Measurements from ENCODE around the gene LGR4. TPM values are rescaled to one million over a fixed set of nuclear protein-coding genes. Genes with fewer than 3 reads are reported as not detected.

LGR4 gene
- total and polyA plus RNA-seq, 2 of the 13 experiments (the other 11 are each of a cell fraction or from before 2014, with no cell fraction given): 42.1 to 68.7 TPM

DNA sequence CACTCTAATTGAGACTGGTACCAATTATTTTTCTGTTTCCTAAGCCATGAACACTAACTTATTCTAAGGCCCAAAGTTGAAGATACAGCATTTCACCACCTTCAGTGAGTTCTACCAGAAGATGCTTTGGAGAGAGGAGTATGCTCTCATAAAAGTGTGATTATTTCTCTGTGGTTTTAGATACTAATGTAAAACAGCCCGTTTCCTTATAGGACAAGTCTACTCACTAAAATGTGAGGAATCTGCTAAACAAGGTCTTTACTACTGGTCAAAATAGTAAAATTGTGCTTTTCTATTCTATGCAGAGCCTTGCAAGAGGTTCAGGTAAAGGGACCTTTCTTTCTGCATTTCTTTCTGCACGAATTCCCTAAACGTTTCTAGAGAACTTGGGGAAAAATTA, 2.4 kb downstream of the LGR4 start:
- POLR2A ChIA-PET: interaction anchor here (1.0 to 1.1 kb wide), 2 partner anchors 75 to 96 kb away, joined by 3 to 4 read pairs; no protein-coding TSS in a partner anchor
- FAIRE-seq: no peak
- 4% methylated on average over 3 of the region's 3 CpGs for WGBS (ENCODE audit: low lambda C conversion rate)
- no peak for DNase-seq (ENCODE audit: low spot score)
- intact Hi-C loops (cut with micrococcal nuclease; ENCODE audit: unreplicated experiment): loop anchor here (5.0 kb wide), 1 partner anchor 173 kb away; no protein-coding TSS in a partner anchor
- H3K9ac ChIP-seq (ENCODE audit: insufficient read depth, low read depth, low read length): peak overlapping the region; percentile 90
- H3K79me2 ChIP-seq (ENCODE audit: insufficient read depth, low read length): peaks cover 84% of the 10 kb centered on the region
- H3K36me3 ChIP-seq (replicated peaks in 1 of 2; ENCODE audit: control insufficient read depth in 1 of 2, insufficient read depth in 2 of 2, low read length in 2 of 2): no peaks in the 10 kb centered on the region
- peaks cover 8% of the 10 kb centered on the region for H4K20me1 ChIP-seq (ENCODE audit: insufficient read depth, low read length)
- H3K27me3 ChIP-seq (ENCODE audit: control insufficient read depth in 1 of 2, insufficient read depth in 2 of 2, low read length in 2 of 2): no peaks in the 10 kb centered on the region; a peak in 1 of 5 replicates
- CTCF ChIA-PET (ENCODE audit: low intra/inter-chr PET ratio, low total read pairs): no interaction called here
- H2AFZ ChIP-seq (ENCODE audit: low read length): no peak overlapping the region
- no peaks in the 10 kb centered on the region for H3K9me3 ChIP-seq (ENCODE audit: low read length)
- in situ Hi-C loops (cut with HindIII; ENCODE audit: extremely low pct_ligation_motif_present, low pct_unique_long_range_greater_than_20kb): loop anchor here (5.0 kb wide), 1 partner anchor 98 kb away; no protein-coding TSS in a partner anchor
- H3K4me3 ChIP-seq (replicated peaks in 1 of 3; ENCODE audit: insufficient read depth in 1 of 3, low read depth in 2 of 3, low read length in 3 of 3): peak overlapping the region; percentile 64 to 92 (median 85)
- peaks cover 59% of the 10 kb centered on the region for H3K4me1 ChIP-seq (ENCODE audit: insufficient read depth, low read length)
- H3K4me2 ChIP-seq (ENCODE audit: low read depth, low read length): peak overlapping the region; percentile 85
- no peak for ATAC-seq
- BruUV-seq (replicated peaks): TSS peak; percentile 34
- peak overlapping the region; percentile 90 for H3K27ac ChIP-seq (ENCODE audit: extremely low read length, insufficient read depth, low read length)
- TF ChIP-seq ELF1 (CRISPR knock-in tag; IDR thresholded peaks at IDR 0.05) (no peak), NR1H2 (CRISPR knock-in tag; IDR thresholded peaks at IDR 0.05; ENCODE audit: borderline replicate concordance, low read depth) (no peak), ZNF652 (CRISPR knock-in tag; IDR thresholded peaks at IDR 0.05; ENCODE audit: borderline replicate concordance, low read depth) (no peak), SRSF4 (IDR thresholded peaks at IDR 0.05; ENCODE audit: low read depth, low read length, poor library complexity, severe bottlenecking) (no peak), ZNF326 (CRISPR knock-in tag; IDR thresholded peaks at IDR 0.05; ENCODE audit: borderline replicate concordance) (no peak), ZNF777 (CRISPR knock-in tag; IDR thresholded peaks at IDR 0.05) (no peak), ZC3H13 (CRISPR knock-in tag; IDR thresholded peaks at IDR 0.05) (no peak), SP5 (CRISPR knock-in tag; IDR thresholded peaks at IDR 0.05; ENCODE audit: borderline replicate concordance, low read depth) (no peak), RBM39 (IDR thresholded peaks at IDR 0.05; ENCODE audit: low read depth, low read length, poor library complexity, severe bottlenecking) (no peak), KDM6A (CRISPR knock-in tag; IDR thresholded peaks at IDR 0.05; ENCODE audit: low read depth) (no peak)
- TF ChIP-seq, protein P1, sequence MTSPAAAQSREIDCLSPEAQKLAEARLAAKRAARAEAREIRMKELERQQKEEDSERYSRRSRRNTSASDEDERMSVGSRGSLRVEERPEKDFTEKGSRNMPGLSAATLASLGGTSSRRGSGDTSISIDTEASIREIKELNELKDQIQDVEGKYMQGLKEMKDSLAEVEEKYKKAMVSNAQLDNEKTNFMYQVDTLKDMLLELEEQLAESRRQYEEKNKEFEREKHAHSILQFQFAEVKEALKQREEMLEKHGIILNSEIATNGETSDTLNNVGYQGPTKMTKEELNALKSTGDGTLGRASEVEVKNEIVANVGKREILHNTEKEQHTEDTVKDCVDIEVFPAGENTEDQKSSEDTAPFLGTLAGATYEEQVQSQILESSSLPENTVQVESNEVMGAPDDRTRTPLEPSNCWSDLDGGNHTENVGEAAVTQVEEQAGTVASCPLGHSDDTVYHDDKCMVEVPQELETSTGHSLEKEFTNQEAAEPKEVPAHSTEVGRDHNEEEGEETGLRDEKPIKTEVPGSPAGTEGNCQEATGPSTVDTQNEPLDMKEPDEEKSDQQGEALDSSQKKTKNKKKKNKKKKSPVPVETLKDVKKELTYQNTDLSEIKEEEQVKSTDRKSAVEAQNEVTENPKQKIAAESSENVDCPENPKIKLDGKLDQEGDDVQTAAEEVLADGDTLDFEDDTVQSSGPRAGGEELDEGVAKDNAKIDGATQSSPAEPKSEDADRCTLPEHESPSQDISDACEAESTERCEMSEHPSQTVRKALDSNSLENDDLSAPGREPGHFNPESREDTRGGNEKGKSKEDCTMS (CRISPR knock-in tag; conservative IDR thresholded peaks at IDR 0.05): no peak
- TF ChIP-seq, protein P2, sequence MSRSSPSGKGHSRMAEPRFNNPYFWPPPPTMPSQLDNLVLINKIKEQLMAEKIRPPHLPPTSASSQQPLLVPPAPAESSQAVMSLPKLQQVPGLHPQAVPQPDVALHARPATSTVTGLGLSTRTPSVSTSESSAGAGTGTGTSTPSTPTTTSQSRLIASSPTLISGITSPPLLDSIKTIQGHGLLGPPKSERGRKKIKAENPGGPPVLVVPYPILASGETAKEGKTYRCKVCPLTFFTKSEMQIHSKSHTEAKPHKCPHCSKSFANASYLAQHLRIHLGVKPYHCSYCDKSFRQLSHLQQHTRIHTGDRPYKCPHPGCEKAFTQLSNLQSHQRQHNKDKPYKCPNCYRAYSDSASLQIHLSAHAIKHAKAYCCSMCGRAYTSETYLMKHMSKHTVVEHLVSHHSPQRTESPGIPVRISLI (CRISPR knock-in tag; IDR thresholded peaks at IDR 0.05; ENCODE audit: borderline replicate concordance): no peak
- TF ChIP-seq, protein P3, sequence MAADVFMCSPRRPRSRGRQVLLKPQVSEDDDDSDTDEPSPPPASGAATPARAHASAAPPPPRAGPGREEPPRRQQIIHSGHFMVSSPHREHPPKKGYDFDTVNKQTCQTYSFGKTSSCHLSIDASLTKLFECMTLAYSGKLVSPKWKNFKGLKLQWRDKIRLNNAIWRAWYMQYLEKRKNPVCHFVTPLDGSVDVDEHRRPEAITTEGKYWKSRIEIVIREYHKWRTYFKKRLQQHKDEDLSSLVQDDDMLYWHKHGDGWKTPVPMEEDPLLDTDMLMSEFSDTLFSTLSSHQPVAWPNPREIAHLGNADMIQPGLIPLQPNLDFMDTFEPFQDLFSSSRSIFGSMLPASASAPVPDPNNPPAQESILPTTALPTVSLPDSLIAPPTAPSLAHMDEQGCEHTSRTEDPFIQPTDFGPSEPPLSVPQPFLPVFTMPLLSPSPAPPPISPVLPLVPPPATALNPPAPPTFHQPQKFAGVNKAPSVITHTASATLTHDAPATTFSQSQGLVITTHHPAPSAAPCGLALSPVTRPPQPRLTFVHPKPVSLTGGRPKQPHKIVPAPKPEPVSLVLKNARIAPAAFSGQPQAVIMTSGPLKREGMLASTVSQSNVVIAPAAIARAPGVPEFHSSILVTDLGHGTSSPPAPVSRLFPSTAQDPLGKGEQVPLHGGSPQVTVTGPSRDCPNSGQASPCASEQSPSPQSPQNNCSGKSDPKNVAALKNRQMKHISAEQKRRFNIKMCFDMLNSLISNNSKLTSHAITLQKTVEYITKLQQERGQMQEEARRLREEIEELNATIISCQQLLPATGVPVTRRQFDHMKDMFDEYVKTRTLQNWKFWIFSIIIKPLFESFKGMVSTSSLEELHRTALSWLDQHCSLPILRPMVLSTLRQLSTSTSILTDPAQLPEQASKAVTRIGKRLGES (CRISPR knock-in tag; IDR thresholded peaks at IDR 0.05; ENCODE audit: borderline replicate concordance): no peak
- TF ChIP-seq, protein P4, sequence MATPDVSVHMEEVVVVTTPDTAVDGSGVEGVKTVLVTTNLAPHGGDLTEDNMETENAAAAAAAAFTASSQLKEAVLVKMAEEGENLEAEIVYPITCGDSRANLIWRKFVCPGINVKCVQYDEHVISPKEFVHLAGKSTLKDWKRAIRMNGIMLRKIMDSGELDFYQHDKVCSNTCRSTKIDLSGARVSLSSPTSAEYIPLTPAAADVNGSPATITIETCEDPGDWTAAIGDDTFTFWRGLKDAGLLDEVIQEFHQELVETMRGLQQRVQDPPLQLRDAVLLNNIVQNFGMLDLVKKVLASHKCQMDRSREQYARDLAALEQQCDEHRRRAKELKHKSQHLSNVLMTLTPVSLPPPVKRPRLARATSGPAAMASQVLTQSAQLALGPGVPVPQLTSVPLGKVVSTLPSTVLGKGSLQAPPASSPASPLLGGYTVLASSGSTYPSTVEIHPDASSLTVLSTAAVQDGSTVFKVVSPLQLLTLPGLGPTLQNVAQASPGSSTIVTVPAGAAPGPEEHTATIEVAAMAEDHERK (CRISPR knock-in tag; IDR thresholded peaks at IDR 0.05; ENCODE audit: low read depth): no peak

All from HepG2 (cell line).